ENCODE measurements around the gene ANXA6. TPM values are rescaled to one million over a fixed set of nuclear protein-coding genes. Genes with fewer than 3 reads are reported as not detected.

ANXA6 gene
- total RNA-seq, 1 donor from 2014 or later: 27.7 TPM

- no peak for TF ChIP-seq CTCF (IDR thresholded peaks at IDR 0.05; ENCODE audit: unreplicated experiment)
- H3K4me3 Mint-ChIP-seq (ENCODE audit: low read depth): no peak overlapping the region
Measured at GRCh38 chr5:151191661-151192060, 34.1 kb upstream of the ANXA6 start.

GRCh38 chr5:151189151-151189550 lies 31.6 kb upstream of the ANXA6 start:
- Mint-ChIP-seq H3K27me3 (no peaks in the 10 kb centered on the region), H3K4me1 (ENCODE audit: low read depth) (no peaks in the 10 kb centered on the region), H3K27ac (no peak overlapping the region), H3K4me3 (ENCODE audit: low read depth) (no peak overlapping the region), H3K36me3 (ENCODE audit: insufficient read depth) (peaks cover 6% of the 10 kb centered on the region), H3K9me3 (ENCODE audit: low read depth) (peaks cover 19% of the 10 kb centered on the region)
- TF ChIP-seq CTCF (IDR thresholded peaks at IDR 0.05; ENCODE audit: unreplicated experiment): no peak
- DNase-seq (ENCODE audit: low spot score, unreplicated experiment): no peak

More at GRCh38 chr5:151191661-151192060, 34.1 kb upstream of the ANXA6 start:
- Mint-ChIP-seq H3K9me3 (ENCODE audit: low read depth) (peaks cover 19% of the 10 kb centered on the region), H3K4me1 (ENCODE audit: low read depth) (no peaks in the 10 kb centered on the region), H3K27me3 (no peaks in the 10 kb centered on the region), H3K36me3 (ENCODE audit: insufficient read depth) (peaks cover 6% of the 10 kb centered on the region), H3K27ac (no peak overlapping the region)
- DNase-seq (ENCODE audit: low spot score, unreplicated experiment): no peak

GRCh38 chr5:151186538-151186937 lies 29.0 kb upstream of the ANXA6 start:
- H3K4me1 Mint-ChIP-seq (ENCODE audit: low read depth): no peaks in the 10 kb centered on the region
- no peak for TF ChIP-seq CTCF (IDR thresholded peaks at IDR 0.05; ENCODE audit: unreplicated experiment)
- no peak for DNase-seq (ENCODE audit: low spot score, unreplicated experiment)
- H3K27me3 Mint-ChIP-seq: no peaks in the 10 kb centered on the region
- H3K9me3 Mint-ChIP-seq (ENCODE audit: low read depth): peaks cover 12% of the 10 kb centered on the region
- H3K4me3 Mint-ChIP-seq (ENCODE audit: low read depth): no peak overlapping the region
- H3K27ac Mint-ChIP-seq: no peak overlapping the region
- peaks cover 6% of the 10 kb centered on the region for H3K36me3 Mint-ChIP-seq (ENCODE audit: insufficient read depth)

- Mint-ChIP-seq H3K36me3 (ENCODE audit: insufficient read depth) (peaks cover 2% of the 10 kb centered on the region), H3K4me3 (ENCODE audit: low read depth) (no peak overlapping the region), H3K27ac (no peak overlapping the region), H3K27me3 (no peaks in the 10 kb centered on the region), H3K9me3 (ENCODE audit: low read depth) (peaks cover 7% of the 10 kb centered on the region), H3K4me1 (ENCODE audit: low read depth) (no peaks in the 10 kb centered on the region)
- TF ChIP-seq CTCF (IDR thresholded peaks at IDR 0.05; ENCODE audit: unreplicated experiment): no peak
- no peak for DNase-seq (ENCODE audit: low spot score, unreplicated experiment)
Measured at GRCh38 chr5:151186052-151186451, 28.5 kb upstream of the ANXA6 start.

GRCh38 chr5:151184316-151185042 lies 26.9 kb upstream of the ANXA6 start:
- H3K4me3 Mint-ChIP-seq (ENCODE audit: low read depth): no peak overlapping the region

More at GRCh38 chr5:151184316-151185042, 26.9 kb upstream of the ANXA6 start:
- no peaks in the 10 kb centered on the region for H3K4me1 Mint-ChIP-seq (ENCODE audit: low read depth)
- no peak for TF ChIP-seq CTCF (IDR thresholded peaks at IDR 0.05; ENCODE audit: unreplicated experiment)
- DNase-seq (ENCODE audit: low spot score, unreplicated experiment): no peak
- peaks cover 7% of the 10 kb centered on the region for H3K9me3 Mint-ChIP-seq (ENCODE audit: low read depth)
- peaks cover 2% of the 10 kb centered on the region for H3K36me3 Mint-ChIP-seq (ENCODE audit: insufficient read depth)
- H3K27ac Mint-ChIP-seq: no peak overlapping the region
- no peaks in the 10 kb centered on the region for H3K27me3 Mint-ChIP-seq
